ENCODE data around the gene MFRP. TPM values are rescaled to one million over a fixed set of nuclear protein-coding genes. Genes with fewer than 3 reads are reported as not detected.

Gene MFRP
- total RNA-seq, 4 donors from 2014 or later: not detected

- TF ChIP-seq CTCF (IDR thresholded peaks at IDR 0.05): peak in 1 of 3 donors; percentile 46
- no peak for TF ChIP-seq POLR2A (IDR thresholded peaks at IDR 0.05)
Observed at GRCh38 chr11:119323532-119324033, 22.9 kb downstream of the MFRP start.

GRCh38 chr11:119322921-119323531 lies 23.5 kb downstream of the MFRP start:
- WGBS, 2 donors: 89 to 91% methylated on average over 20 of the region's 20 CpGs
- intact Hi-C loops (cut with DNase I; ENCODE audit: low total_unique reads): loop anchor here (5.0 to 10.0 kb wide), 2 partner anchors 118 to 361 kb away; partner anchors contain the start of gene CBL
- TF ChIP-seq POLR2A (IDR thresholded peaks at IDR 0.05) (no peak), CTCF (IDR thresholded peaks at IDR 0.05) (no peak)
- H3K4me3 ChIP-seq (ENCODE audit: low read depth, poor library complexity, severe bottlenecking): no peak overlapping the region
- DNase-seq (ENCODE audit: low spot score in 2 of 2): peak in 1 of 2 donors; percentile 75

More at GRCh38 chr11:119323532-119324033, 22.9 kb downstream of the MFRP start:
- intact Hi-C loops (cut with DNase I; ENCODE audit: low total_unique reads): loop anchor here (5.0 to 10.0 kb wide), 2 partner anchors 119 to 361 kb away; partner anchors contain the start of gene CBL
- H3K4me3 ChIP-seq (ENCODE audit: low read depth, poor library complexity, severe bottlenecking): no peak overlapping the region
- DNase-seq (ENCODE audit: low spot score in 2 of 2): peak in 1 of 2 donors; percentile 94
- WGBS, 2 donors: 19 to 22% methylated on average over 8 of the region's 8 CpGs

- TF ChIP-seq CTCF (IDR thresholded peaks at IDR 0.05) (no peak), POLR2A (IDR thresholded peaks at IDR 0.05) (no peak)
- H3K4me3 ChIP-seq (ENCODE audit: low read depth, poor library complexity, severe bottlenecking): no peak overlapping the region
- DNase-seq (ENCODE audit: low spot score in 2 of 2): no peak
- intact Hi-C loops (cut with DNase I; ENCODE audit: low total_unique reads): loop anchor here (5.0 to 10.0 kb wide), 2 partner anchors 118 to 360 kb away; partner anchors contain the start of gene CBL
- 59% methylated on average over 6 of the region's 6 CpGs for WGBS, 2 donors
Observed at GRCh38 chr11:119322360-119322739, 24.2 kb downstream of the MFRP start.

- TF ChIP-seq CTCF (IDR thresholded peaks at IDR 0.05) (no peak), POLR2A (IDR thresholded peaks at IDR 0.05) (no peak)
- 5 to 6% methylated on average over 25 to 47 of the region's 60 CpGs for WGBS, 2 donors
- DNase-seq (ENCODE audit: low spot score in 2 of 2): peak in 1 of 2 donors; percentile 89
- intact Hi-C loops (cut with DNase I; ENCODE audit: low total_unique reads): loop anchor here (5.0 to 10.0 kb wide), 2 partner anchors 116 to 359 kb away; partner anchors contain the start of gene CBL
- peak overlapping the region; percentile 7 for H3K4me3 ChIP-seq (ENCODE audit: low read depth, poor library complexity, severe bottlenecking)
Observed at GRCh38 chr11:119320776-119321524, 25.6 kb downstream of the MFRP start.

GRCh38 chr11:119320240-119320775 lies 26.2 kb downstream of the MFRP start:
- intact Hi-C loops (cut with DNase I; ENCODE audit: low total_unique reads): loop anchor here (5.0 to 10.0 kb wide), 2 partner anchors 116 to 358 kb away; partner anchors contain the start of gene CBL
- H3K4me3 ChIP-seq (ENCODE audit: low read depth, poor library complexity, severe bottlenecking): peak overlapping the region; percentile 7
- WGBS, 2 donors: 40 to 57% methylated on average over 17 of the region's 17 CpGs
- DNase-seq (ENCODE audit: low spot score in 2 of 2): peak in 1 of 2 donors; percentile 86
- TF ChIP-seq POLR2A (IDR thresholded peaks at IDR 0.05) (no peak), CTCF (IDR thresholded peaks at IDR 0.05) (no peak)
